ENCODE measurements around the gene KRT82.

The KRT82 gene

GRCh38 chr12:52364901-52365489 lies 41.1 kb downstream of the KRT82 start:
- H3K4me3 ChIP-seq (ENCODE audit: low read length) = no peak overlapping the region
- no peak for DNase-seq (ENCODE audit: low read depth)
- TF ChIP-seq CTCF (conservative IDR thresholded peaks at IDR 0.05; ENCODE audit: low read length) = no peak

GRCh38 chr12:52364061-52364460 lies 42.1 kb downstream of the KRT82 start:
- no peak for DNase-seq (ENCODE audit: low read depth)
- no peak overlapping the region for H3K4me3 ChIP-seq (ENCODE audit: low read length)
- TF ChIP-seq CTCF (conservative IDR thresholded peaks at IDR 0.05; ENCODE audit: low read length) = no peak

GRCh38 chr12:52363111-52363679 lies 42.9 kb downstream of the KRT82 start:
- DNase-seq (ENCODE audit: low read depth) = no peak
- H3K4me3 ChIP-seq (ENCODE audit: low read length) = no peak overlapping the region
- no peak for TF ChIP-seq CTCF (conservative IDR thresholded peaks at IDR 0.05; ENCODE audit: low read length)

- no peak overlapping the region for H3K4me3 ChIP-seq (ENCODE audit: low read length)
- DNase-seq (ENCODE audit: low read depth) = no peak
- TF ChIP-seq CTCF (conservative IDR thresholded peaks at IDR 0.05; ENCODE audit: low read length) = no peak
These were observed 43.9 kb downstream of the KRT82 start for GRCh38 chr12:52362118-52362726.

GRCh38 chr12:52361553-52361952 lies 44.6 kb downstream of the KRT82 start:
- DNase-seq (ENCODE audit: low read depth) = no peak
- TF ChIP-seq CTCF (conservative IDR thresholded peaks at IDR 0.05; ENCODE audit: low read length) = no peak
- H3K4me3 ChIP-seq (ENCODE audit: low read length) = no peak overlapping the region

GRCh38 chr12:52360663-52361271 lies 45.4 kb downstream of the KRT82 start:
- DNase-seq (ENCODE audit: low read depth) = no peak
- no peak for TF ChIP-seq CTCF (conservative IDR thresholded peaks at IDR 0.05; ENCODE audit: low read length)

More at GRCh38 chr12:52360663-52361271, 45.4 kb downstream of the KRT82 start:
- no peak overlapping the region for H3K4me3 ChIP-seq (ENCODE audit: low read length)
